ENCODE results near the gene SLC15A4. TPM values are rescaled to one million over a fixed set of nuclear protein-coding genes. Genes with fewer than 3 reads are reported as not detected.

SLC15A4 gene
- total RNA-seq (2022) (29.2 and 32.0 TPM in 2 replicates), Bru-seq, nascent RNA (percentile 85 among the genes with signal in this experiment), BruChase-seq, experiment 1, labeled RNA remaining after a 6-hour chase (percentile 80 among the genes with signal in this experiment), BruChase-seq, experiment 2, labeled RNA remaining after a 2-hour chase (percentile 76 among the genes with signal in this experiment)
- long read RNA-seq, transcript SLC15A4-204 (7 exons, 2,402 nt) = minor isoform, 5 of 204 reads
- long read RNA-seq, transcript SLC15A4-201 (8 exons, 2,779 nt) = major isoform, 171 of 204 reads
- long read RNA-seq, partial matches to known transcripts = 5 of 204 reads
- long read RNA-seq, other reads (novel, unspliced or antisense) = 23 of 204 reads

DNA sequence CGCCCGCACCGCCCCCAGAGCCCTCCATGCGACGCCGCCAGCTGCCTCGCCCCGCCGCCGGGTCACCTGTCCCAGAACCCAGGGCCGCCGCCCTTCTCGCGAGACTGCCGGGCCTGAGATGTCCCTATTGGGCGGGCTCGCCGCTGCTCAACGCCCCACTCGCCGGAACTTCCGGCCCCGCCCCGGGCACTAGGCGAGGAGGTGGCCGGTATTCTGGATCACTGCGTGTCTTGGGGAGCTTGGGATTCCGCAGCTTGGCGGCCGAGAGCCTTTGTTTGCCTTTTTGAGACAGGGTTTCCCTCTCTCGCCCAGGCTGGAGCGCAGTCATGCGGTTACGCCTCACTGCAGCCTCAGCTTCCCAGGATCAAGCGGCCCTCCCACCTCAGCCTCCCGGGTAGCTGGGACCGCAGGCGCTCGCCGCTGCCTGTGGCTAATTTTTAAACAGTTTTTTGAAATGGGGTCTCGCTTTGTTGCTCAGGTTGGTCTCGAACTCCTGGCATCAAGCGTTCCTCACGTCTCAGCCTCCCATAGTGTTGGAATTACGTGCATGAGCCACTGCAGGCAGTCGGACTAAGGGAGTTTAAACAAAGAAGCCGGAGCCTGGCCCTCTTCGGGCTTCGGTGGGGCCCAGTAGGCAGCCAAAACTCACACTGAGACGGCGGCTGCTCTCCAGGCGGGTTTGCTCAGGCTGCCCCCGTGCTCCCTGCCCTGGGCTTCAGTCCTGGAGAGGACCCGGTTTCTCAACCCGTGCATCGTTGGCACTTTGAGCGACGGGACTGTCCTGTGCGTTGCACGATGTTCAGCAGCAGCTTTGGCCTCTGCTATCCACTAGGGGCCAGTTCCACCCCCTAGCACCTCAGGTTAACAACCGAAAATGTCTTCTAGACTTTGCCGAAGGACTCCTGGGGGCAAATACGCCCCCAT lies at the start of gene SLC15A4:
Gene SLC15A4 (minus strand): TSS at position 43 of the 924 bp plus-strand sequence. CDS start 15 bp downstream, at position 28.
- H3K27me3 Mint-ChIP-seq (ENCODE audit: insufficient read depth, unreplicated experiment) = no peaks in the 10 kb centered on the region
- POLR2A ChIA-PET = interaction anchor here (0.7 to 2.4 kb wide), 8 partner anchors 14 to 1194 kb away, joined by 3 to 8 read pairs (median 4); no protein-coding TSS in a partner anchor

DNA sequence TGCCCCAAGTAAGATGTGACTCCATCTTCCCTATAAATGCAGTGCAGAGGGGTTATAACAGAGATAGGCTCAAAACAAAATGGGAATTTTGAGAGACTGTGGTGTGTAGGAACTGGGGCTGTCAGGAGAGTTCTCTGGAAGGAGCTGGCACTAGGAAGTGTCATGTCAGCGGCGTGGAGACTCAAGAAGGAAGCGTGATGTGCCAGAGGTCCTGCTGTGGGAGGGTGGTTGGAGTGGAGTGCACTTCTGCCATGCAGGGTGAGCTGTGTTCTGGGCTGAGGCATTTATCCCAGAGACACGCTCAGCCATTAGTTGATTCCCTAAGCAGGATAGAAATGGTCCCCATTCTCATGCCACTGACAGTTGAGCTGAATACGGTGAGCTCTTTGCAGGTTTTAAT lies 48.5 kb upstream of the SLC15A4 start:
- no peak overlapping the region for H3K27ac Mint-ChIP-seq (ENCODE audit: low read depth, unreplicated experiment)
- H3K4me1 Mint-ChIP-seq (ENCODE audit: insufficient read depth, unreplicated experiment) = no peaks in the 10 kb centered on the region
- H3K4me3 Mint-ChIP-seq (ENCODE audit: unreplicated experiment) = no peak overlapping the region
- H3K9me3 Mint-ChIP-seq (ENCODE audit: unreplicated experiment) = peaks cover 12% of the 10 kb centered on the region
- H3K27me3 Mint-ChIP-seq (ENCODE audit: insufficient read depth, unreplicated experiment) = no peaks in the 10 kb centered on the region
- no peak for DNase-seq (ENCODE audit: unreplicated experiment)
- CTCF ChIA-PET = interaction anchor here (0.7 kb wide), 1 partner anchor 817 kb away, joined by 3 read pairs; no protein-coding TSS in a partner anchor
- intact Hi-C loops (cut with micrococcal nuclease) = no loop called here
- TF ChIP-seq, protein P1, sequence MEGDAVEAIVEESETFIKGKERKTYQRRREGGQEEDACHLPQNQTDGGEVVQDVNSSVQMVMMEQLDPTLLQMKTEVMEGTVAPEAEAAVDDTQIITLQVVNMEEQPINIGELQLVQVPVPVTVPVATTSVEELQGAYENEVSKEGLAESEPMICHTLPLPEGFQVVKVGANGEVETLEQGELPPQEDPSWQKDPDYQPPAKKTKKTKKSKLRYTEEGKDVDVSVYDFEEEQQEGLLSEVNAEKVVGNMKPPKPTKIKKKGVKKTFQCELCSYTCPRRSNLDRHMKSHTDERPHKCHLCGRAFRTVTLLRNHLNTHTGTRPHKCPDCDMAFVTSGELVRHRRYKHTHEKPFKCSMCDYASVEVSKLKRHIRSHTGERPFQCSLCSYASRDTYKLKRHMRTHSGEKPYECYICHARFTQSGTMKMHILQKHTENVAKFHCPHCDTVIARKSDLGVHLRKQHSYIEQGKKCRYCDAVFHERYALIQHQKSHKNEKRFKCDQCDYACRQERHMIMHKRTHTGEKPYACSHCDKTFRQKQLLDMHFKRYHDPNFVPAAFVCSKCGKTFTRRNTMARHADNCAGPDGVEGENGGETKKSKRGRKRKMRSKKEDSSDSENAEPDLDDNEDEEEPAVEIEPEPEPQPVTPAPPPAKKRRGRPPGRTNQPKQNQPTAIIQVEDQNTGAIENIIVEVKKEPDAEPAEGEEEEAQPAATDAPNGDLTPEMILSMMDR (IDR thresholded peaks at IDR 0.05; ENCODE audit: unreplicated experiment) = no peak
- H3K36me3 Mint-ChIP-seq (ENCODE audit: insufficient read depth, unreplicated experiment) = no peaks in the 10 kb centered on the region
- BruUV-seq (replicated peaks) = no TSS peak
- POLR2A ChIA-PET = no interaction called here

More for the DNA sequence above, at the start of gene SLC15A4:
- peaks cover 15% of the 10 kb centered on the region for H3K36me3 Mint-ChIP-seq (ENCODE audit: insufficient read depth, unreplicated experiment)
- TF ChIP-seq, protein P1 (IDR thresholded peaks at IDR 0.05; ENCODE audit: unreplicated experiment) = no peak
- peak within 1 kb of the TSS; percentile 77 for H3K4me3 Mint-ChIP-seq (ENCODE audit: unreplicated experiment)
- peak; percentile 94 for DNase-seq (ENCODE audit: unreplicated experiment)
- H3K27ac Mint-ChIP-seq (ENCODE audit: low read depth, unreplicated experiment) = peak within 1 kb of the TSS; percentile 87
- BruUV-seq (replicated peaks) = TSS peak; percentile 86
- CTCF ChIA-PET = interaction anchor here (0.5 to 1.0 kb wide), 6 partner anchors 20 to 1207 kb away, joined by 3 to 4 read pairs (median 4); no protein-coding TSS in a partner anchor
- no peaks in the 10 kb centered on the region for H3K9me3 Mint-ChIP-seq (ENCODE audit: unreplicated experiment)
- peaks cover 14% of the 10 kb centered on the region for H3K4me1 Mint-ChIP-seq (ENCODE audit: insufficient read depth, unreplicated experiment)
- intact Hi-C loops (cut with micrococcal nuclease) = no loop called here

DNA sequence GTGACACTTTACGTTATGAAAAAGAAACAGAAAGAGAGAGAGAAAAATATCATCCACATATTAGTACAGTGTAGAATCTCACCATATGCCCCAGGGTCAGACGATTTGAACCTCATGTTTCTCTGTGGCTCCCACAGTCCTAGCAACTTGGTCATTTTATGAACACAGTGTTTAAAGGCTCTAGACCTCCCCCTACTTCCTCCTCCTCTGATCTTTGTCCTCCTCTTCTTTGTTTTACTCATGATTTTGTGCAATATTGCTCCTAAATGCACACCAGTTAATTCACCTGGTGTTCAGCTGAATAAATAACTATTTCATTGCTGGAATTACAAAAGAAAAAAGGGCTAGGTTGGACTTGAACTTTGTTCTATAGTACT lies 47.7 kb upstream of the SLC15A4 start:
- no peaks in the 10 kb centered on the region for H3K36me3 Mint-ChIP-seq (ENCODE audit: insufficient read depth, unreplicated experiment)
- intact Hi-C loops (cut with micrococcal nuclease) = no loop called here
- H3K27me3 Mint-ChIP-seq (ENCODE audit: insufficient read depth, unreplicated experiment) = no peaks in the 10 kb centered on the region
- H3K4me1 Mint-ChIP-seq (ENCODE audit: insufficient read depth, unreplicated experiment) = no peaks in the 10 kb centered on the region
- TF ChIP-seq, protein P1 (IDR thresholded peaks at IDR 0.05; ENCODE audit: unreplicated experiment) = no peak
- no peak overlapping the region for H3K4me3 Mint-ChIP-seq (ENCODE audit: unreplicated experiment)
- DNase-seq (ENCODE audit: unreplicated experiment) = no peak
- H3K9me3 Mint-ChIP-seq (ENCODE audit: unreplicated experiment) = peaks cover 12% of the 10 kb centered on the region
- CTCF ChIA-PET = no interaction called here
- no peak overlapping the region for H3K27ac Mint-ChIP-seq (ENCODE audit: low read depth, unreplicated experiment)
- POLR2A ChIA-PET = no interaction called here
- BruUV-seq (replicated peaks) = no TSS peak

DNA sequence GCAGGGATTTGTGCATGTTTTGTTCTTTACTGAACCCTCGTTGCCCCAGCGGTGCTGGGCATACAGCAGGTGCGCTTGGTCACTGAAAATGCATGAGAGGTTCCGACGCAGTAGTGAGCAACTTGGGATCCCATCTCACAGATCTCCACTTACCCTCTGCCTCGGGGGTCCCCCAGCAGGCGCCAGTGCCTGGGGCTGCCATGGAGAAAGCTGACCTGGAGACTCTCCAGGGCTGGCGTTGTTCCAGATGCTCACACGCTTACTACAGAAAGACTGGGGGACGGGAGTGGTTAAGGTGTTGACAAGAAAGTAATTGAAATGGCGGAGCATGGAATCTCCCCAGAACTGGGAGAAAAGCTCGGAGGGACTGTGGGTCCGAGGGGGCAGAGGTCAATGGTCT lies 43.7 kb upstream of the SLC15A4 start:
- no TSS peak for BruUV-seq (replicated peaks)
- Mint-ChIP-seq H3K36me3 (ENCODE audit: insufficient read depth, unreplicated experiment) (no peaks in the 10 kb centered on the region), H3K4me3 (ENCODE audit: unreplicated experiment) (no peak overlapping the region), H3K27ac (ENCODE audit: low read depth, unreplicated experiment) (no peak overlapping the region), H3K4me1 (ENCODE audit: insufficient read depth, unreplicated experiment) (no peaks in the 10 kb centered on the region), H3K9me3 (ENCODE audit: unreplicated experiment) (peaks cover 12% of the 10 kb centered on the region), H3K27me3 (ENCODE audit: insufficient read depth, unreplicated experiment) (no peaks in the 10 kb centered on the region)
- CTCF ChIA-PET = interaction anchor here (0.6 kb wide), 1 partner anchor 73 kb away, joined by 3 read pairs; no protein-coding TSS in a partner anchor
- DNase-seq (ENCODE audit: unreplicated experiment) = no peak
- TF ChIP-seq, protein P1 (IDR thresholded peaks at IDR 0.05; ENCODE audit: unreplicated experiment) = no peak
- intact Hi-C loops (cut with micrococcal nuclease) = no loop called here
- POLR2A ChIA-PET = no interaction called here

Measured in MCF 10A (cell line).